ENCODE results near the gene NYNRIN.

DNA sequence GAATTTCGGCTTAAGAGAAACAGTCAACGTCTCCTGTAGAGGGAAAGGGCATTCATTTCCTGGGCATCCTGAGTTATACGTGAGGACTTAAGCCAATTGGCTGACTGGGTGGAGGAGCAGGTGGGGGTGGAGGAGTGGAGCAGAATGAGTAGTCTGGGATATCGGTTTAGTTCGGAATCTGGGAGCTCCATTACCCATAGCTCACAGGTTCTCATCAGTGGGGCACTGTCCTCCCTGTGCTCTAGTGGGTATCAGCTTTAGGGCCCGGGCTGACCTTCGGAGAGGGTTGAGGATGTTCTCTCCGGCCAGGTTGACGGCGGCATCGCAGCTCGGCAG lies 43.1 kb downstream of the NYNRIN start:
- TF ChIP-seq POLR2A (IDR thresholded peaks at IDR 0.05): no peak
- TF ChIP-seq, protein P1, sequence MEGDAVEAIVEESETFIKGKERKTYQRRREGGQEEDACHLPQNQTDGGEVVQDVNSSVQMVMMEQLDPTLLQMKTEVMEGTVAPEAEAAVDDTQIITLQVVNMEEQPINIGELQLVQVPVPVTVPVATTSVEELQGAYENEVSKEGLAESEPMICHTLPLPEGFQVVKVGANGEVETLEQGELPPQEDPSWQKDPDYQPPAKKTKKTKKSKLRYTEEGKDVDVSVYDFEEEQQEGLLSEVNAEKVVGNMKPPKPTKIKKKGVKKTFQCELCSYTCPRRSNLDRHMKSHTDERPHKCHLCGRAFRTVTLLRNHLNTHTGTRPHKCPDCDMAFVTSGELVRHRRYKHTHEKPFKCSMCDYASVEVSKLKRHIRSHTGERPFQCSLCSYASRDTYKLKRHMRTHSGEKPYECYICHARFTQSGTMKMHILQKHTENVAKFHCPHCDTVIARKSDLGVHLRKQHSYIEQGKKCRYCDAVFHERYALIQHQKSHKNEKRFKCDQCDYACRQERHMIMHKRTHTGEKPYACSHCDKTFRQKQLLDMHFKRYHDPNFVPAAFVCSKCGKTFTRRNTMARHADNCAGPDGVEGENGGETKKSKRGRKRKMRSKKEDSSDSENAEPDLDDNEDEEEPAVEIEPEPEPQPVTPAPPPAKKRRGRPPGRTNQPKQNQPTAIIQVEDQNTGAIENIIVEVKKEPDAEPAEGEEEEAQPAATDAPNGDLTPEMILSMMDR (IDR thresholded peaks at IDR 0.05): no peak
